Measurements from ENCODE around the gene MEA1.
A peak's percentile ranks its signal among the peaks of the same experiment; 100 is the strongest.
"Not testable (repeated sequence)": the region's sequence is repeated elsewhere in the genome, so short reads cannot be mapped to it uniquely, and the experiment has no call there.

MEA1 gene

GRCh38 chr6:43006251-43006650 lies 7.5 kb downstream of the MEA1 start:
- no peak for DNase-seq

- no peak for DNase-seq
Observed at GRCh38 chr6:43005844-43006243, 7.9 kb downstream of the MEA1 start.

- no peak for DNase-seq
Observed at GRCh38 chr6:43001843-43002242, 11.9 kb downstream of the MEA1 start.

- DNase-seq, result not testable (repeated sequence)
Observed at GRCh38 chr6:42998205-42998604, 15.5 kb downstream of the MEA1 start.

- DNase-seq, result no peak
Observed at GRCh38 chr6:42996513-42996912, 17.2 kb downstream of the MEA1 start.

- no peak for DNase-seq
Observed at GRCh38 chr6:42993445-42993844, 20.3 kb downstream of the MEA1 start.

GRCh38 chr6:42989923-42990322 lies 23.8 kb downstream of the MEA1 start:
- DNase-seq, result no peak

- no peak for DNase-seq
Observed at GRCh38 chr6:42988486-42989020, 25.2 kb downstream of the MEA1 start.

GRCh38 chr6:42987533-42988451 lies 26.0 kb downstream of the MEA1 start:
- no peak for DNase-seq

GRCh38 chr6:42984924-42985475 lies 28.7 kb downstream of the MEA1 start:
- no peak for DNase-seq

- peak; percentile 98 for DNase-seq
Observed at GRCh38 chr6:42984001-42984923, 29.5 kb downstream of the MEA1 start, which contains the start of gene PPP2R5D. Gene PPP2R5D, plus strand, starts transcription at chr6:42984570. Its CDS starts 108 bp downstream, at chr6:42984678.

GRCh38 chr6:42981836-42982235 lies 31.9 kb downstream of the MEA1 start:
- DNase-seq, result no peak

GRCh38 chr6:42979523-42980177 lies 34.1 kb downstream of the MEA1 start:
- DNase-seq, result no peak

GRCh38 chr6:42978839-42979522 lies 34.8 kb downstream of the MEA1 start, which contains the start of gene PEX6:
Gene PEX6, minus strand, starts transcription at chr6:42979181. Its CDS starts 31 bp downstream, at chr6:42979150.
- peak; percentile 91 for DNase-seq

- DNase-seq, result no peak
Observed at GRCh38 chr6:42978487-42978838, 35.3 kb downstream of the MEA1 start.

- DNase-seq, result no peak
Observed at GRCh38 chr6:42974919-42975505, 38.7 kb downstream of the MEA1 start.

- DNase-seq, result no peak
Observed at GRCh38 chr6:42973926-42974325, 39.8 kb downstream of the MEA1 start.

- no peak for DNase-seq
Observed at GRCh38 chr6:42971746-42972327, 41.9 kb downstream of the MEA1 start.

- DNase-seq, result no peak
Observed at GRCh38 chr6:42970871-42971612, 42.7 kb downstream of the MEA1 start.

- DNase-seq, result no peak
Observed at GRCh38 chr6:42969934-42970333, 43.8 kb downstream of the MEA1 start.
